Activated CD8-positive, alpha-beta memory T cell treated with anti-CD3 and anti-CD28 coated beads, Interleukin-2, amount 50 U/mL, for 4 hours (primary cell): ENCODE data around the gene CDH13.

ENCODE experiments used
- DNase-seq: peaks from one replicate; pipeline ENCODE4 v3.0.0-alpha.2; 2020

CDH13 gene

GRCh38 chr16:83835586-83836566 lies 1209.1 kb downstream of the CDH13 start:
- no peak for DNase-seq

GRCh38 chr16:83837566-83837965 lies 1210.8 kb downstream of the CDH13 start:
- no peak for DNase-seq

- DNase-seq, result no peak
These were observed 1211.4 kb downstream of the CDH13 start for GRCh38 chr16:83838151-83838550.

- no peak for DNase-seq
These were observed 1212.8 kb downstream of the CDH13 start for GRCh38 chr16:83839561-83839960.

- no peak for DNase-seq
These were observed 1213.4 kb downstream of the CDH13 start for GRCh38 chr16:83840060-83840617.

GRCh38 chr16:83842291-83842690 lies 1215.5 kb downstream of the CDH13 start:
- no peak for DNase-seq

- no peak for DNase-seq
These were observed 1216.2 kb downstream of the CDH13 start for GRCh38 chr16:83842756-83843507.

- no peak for DNase-seq
These were observed 1216.9 kb downstream of the CDH13 start for GRCh38 chr16:83843657-83844056.

GRCh38 chr16:83845263-83845662 lies 1218.5 kb downstream of the CDH13 start:
- DNase-seq, result no peak

- no peak for DNase-seq
These were observed 1220.8 kb downstream of the CDH13 start for GRCh38 chr16:83847371-83848225.

- DNase-seq, result no peak
These were observed 1222.7 kb downstream of the CDH13 start for GRCh38 chr16:83849421-83849820.
